Ectodermal cell (in vitro differentiated cells): ENCODE measurements around the gene NLGN3.

Experiments used
- H3K27ac ChIP-seq: 2 replicates; pipeline ENCODE4 v1.7.0; 2013; ENCODE audit warnings: mild to moderate bottlenecking, low read depth, low read length; ENCODE audit not compliant: insufficient read depth, poor library complexity, severe bottlenecking
- H3K27me3 ChIP-seq: 2 replicates; pipeline ENCODE4 v1.7.0; 2013; ENCODE audit warnings: mild to moderate bottlenecking, low read length; ENCODE audit not compliant: insufficient read depth, control insufficient read depth, poor library complexity, severe bottlenecking
- H3K36me3 ChIP-seq: one replicate; pipeline ENCODE4 v1.7.0; 2013; ENCODE audit warnings: low read length; ENCODE audit not compliant: control insufficient read depth, insufficient read depth
- H3K4me1 ChIP-seq: one replicate; pipeline ENCODE4 v1.7.0; 2013; ENCODE audit warnings: low read length; ENCODE audit not compliant: control insufficient read depth, insufficient read depth
- H3K4me3 ChIP-seq: 2 replicates; pipeline ENCODE4 v1.7.0; 2013; ENCODE audit warnings: low read depth, low read length, control low read depth; ENCODE audit not compliant: insufficient read depth
- H3K9me3 ChIP-seq: 2 replicates; pipeline ENCODE4 v1.7.0; 2013; ENCODE audit warnings: mild to moderate bottlenecking, low read length, moderate library complexity; ENCODE audit not compliant: control insufficient read depth
- WGBS, 2 experiments: methylation state at CpG; one replicate each; pipeline ENCODE4 v1.1.7; 2013; ENCODE audit warnings: missing lambda C conversion rate in 2 of 2; 5-methylcytosine and 5-hydroxymethylcytosine counted together

Gene NLGN3

GRCh38 chrX:71210816-71211215 lies 66.2 kb downstream of the NLGN3 start:
- H3K4me3 ChIP-seq: no peak overlapping the region
- no peak overlapping the region for H3K27ac ChIP-seq
- H3K9me3 ChIP-seq: no peaks in the 10 kb centered on the region
- 95 to 97% methylated on average over 3 of the region's 3 CpGs for WGBS, 2 experiments
- H3K36me3 ChIP-seq: no peaks in the 10 kb centered on the region
- no peaks in the 10 kb centered on the region for H3K27me3 ChIP-seq
- no peaks in the 10 kb centered on the region for H3K4me1 ChIP-seq

- H3K27me3 ChIP-seq: no peaks in the 10 kb centered on the region
- no peaks in the 10 kb centered on the region for H3K36me3 ChIP-seq
- 70 to 71% methylated on average over 5 of the region's 5 CpGs for WGBS, 2 experiments
- H3K9me3 ChIP-seq: no peaks in the 10 kb centered on the region
- no peak overlapping the region for H3K4me3 ChIP-seq
- H3K4me1 ChIP-seq: no peaks in the 10 kb centered on the region
- H3K27ac ChIP-seq: no peak overlapping the region
These were observed 67.9 kb downstream of the NLGN3 start for GRCh38 chrX:71212536-71212935.

- Histone ChIP-seq H3K36me3 (no peaks in the 10 kb centered on the region), H3K9me3 (no peaks in the 10 kb centered on the region), H3K4me3 (no peak overlapping the region), H3K27me3 (no peaks in the 10 kb centered on the region), H3K4me1 (no peaks in the 10 kb centered on the region), H3K27ac (no peak overlapping the region)
- 92% methylated on average over 1 of the region's 1 CpG for WGBS, 2 experiments
These were observed 69.5 kb downstream of the NLGN3 start for GRCh38 chrX:71214152-71214551.

GRCh38 chrX:71214604-71215337 lies 70.1 kb downstream of the NLGN3 start:
- WGBS, 2 experiments: 90 to 92% methylated on average over 5 of the region's 5 CpGs
- Histone ChIP-seq H3K4me3 (no peak overlapping the region), H3K9me3 (no peaks in the 10 kb centered on the region), H3K27me3 (no peaks in the 10 kb centered on the region), H3K27ac (no peak overlapping the region), H3K36me3 (no peaks in the 10 kb centered on the region), H3K4me1 (no peaks in the 10 kb centered on the region)

- Histone ChIP-seq H3K4me1 (no peaks in the 10 kb centered on the region), H3K4me3 (no peak overlapping the region)
- 90 to 93% methylated on average over 10 of the region's 10 CpGs for WGBS, 2 experiments
These were observed 70.8 kb downstream of the NLGN3 start for GRCh38 chrX:71215338-71215912.

GRCh38 chrX:71216485-71216884 lies 71.8 kb downstream of the NLGN3 start:
- H3K36me3 ChIP-seq: no peaks in the 10 kb centered on the region
- no peaks in the 10 kb centered on the region for H3K27me3 ChIP-seq
- WGBS, 2 experiments: 58 to 59% methylated on average over 6 of the region's 6 CpGs
- no peak overlapping the region for H3K4me3 ChIP-seq
- H3K27ac ChIP-seq: no peak overlapping the region
- H3K4me1 ChIP-seq: no peaks in the 10 kb centered on the region
- no peaks in the 10 kb centered on the region for H3K9me3 ChIP-seq

More at GRCh38 chrX:71215338-71215912, 70.8 kb downstream of the NLGN3 start:
- Histone ChIP-seq H3K27me3 (no peaks in the 10 kb centered on the region), H3K27ac (no peak overlapping the region), H3K9me3 (no peaks in the 10 kb centered on the region), H3K36me3 (no peaks in the 10 kb centered on the region)

DNA sequence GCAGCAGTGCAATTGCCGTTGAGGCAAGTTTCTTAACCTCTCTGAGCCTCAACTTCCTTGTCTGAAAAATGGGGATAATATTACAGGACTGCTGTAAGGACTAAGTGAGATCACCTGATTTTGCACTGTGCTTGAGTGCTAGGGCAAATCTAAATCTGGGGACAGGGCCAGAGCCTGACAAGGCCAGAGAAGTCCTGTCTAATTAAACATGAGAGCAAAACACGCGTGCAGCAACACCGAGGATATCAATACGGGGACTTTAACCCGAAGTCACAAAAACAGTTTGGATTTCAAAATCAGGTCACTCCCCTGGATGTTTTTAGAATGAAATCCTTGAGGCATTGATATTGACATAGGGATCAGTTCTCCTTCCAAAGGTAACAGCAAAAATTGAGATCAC lies 72.7 kb downstream of the NLGN3 start:
- H3K27ac ChIP-seq: no peak overlapping the region

More for the DNA sequence above, 72.7 kb downstream of the NLGN3 start:
- no peaks in the 10 kb centered on the region for H3K36me3 ChIP-seq
- no peak overlapping the region for H3K4me3 ChIP-seq
- H3K9me3 ChIP-seq: no peaks in the 10 kb centered on the region
- H3K27me3 ChIP-seq: no peaks in the 10 kb centered on the region
- H3K4me1 ChIP-seq: no peaks in the 10 kb centered on the region
- 96 to 98% methylated on average over 6 of the region's 6 CpGs for WGBS, 2 experiments
